Activated naive CD8-positive, alpha-beta T cell treated with anti-CD3 and anti-CD28 coated beads for 36 hours (primary cell): ENCODE data around the gene BICD1. TPM values are rescaled to one million over a fixed set of nuclear protein-coding genes. Genes with fewer than 3 reads are reported as not detected.

Experiments used
- DNase-seq: peaks from one replicate; pipeline ENCODE4 v3.0.0; 2021
- H3K27ac Mint-ChIP-seq: one replicate; pipeline ENCODE4 v1.8.0; 2022; ENCODE audit warnings: mild to moderate bottlenecking, moderate library complexity, mixed read lengths
- H3K27me3 Mint-ChIP-seq: one replicate; pipeline ENCODE4 v1.8.0; 2022; ENCODE audit warnings: mild to moderate bottlenecking, mixed read lengths
- H3K36me3 Mint-ChIP-seq: one replicate; pipeline ENCODE4 v1.8.0; 2021; ENCODE audit warnings: mild to moderate bottlenecking, mixed read lengths
- H3K4me1 Mint-ChIP-seq: one replicate; pipeline ENCODE4 v1.8.0; 2021; ENCODE audit warnings: mixed read lengths
- H3K4me3 Mint-ChIP-seq: one replicate; pipeline ENCODE4 v1.8.0; 2022; ENCODE audit warnings: mild to moderate bottlenecking, moderate library complexity, mixed read lengths
- H3K9me3 Mint-ChIP-seq: one replicate; pipeline ENCODE4 v1.8.0; 2022; ENCODE audit warnings: mixed read lengths
- total RNA-seq, 2 experiments: library from RNA; stranded (reverse); gene quantifications; one replicate each; pipeline ENCODE4 v1.2.3, GENCODE V29; 2021

The BICD1 gene
- 10 to 100 TPM; 21.7 to 21.9 TPM for total RNA-seq

- no peaks in the 10 kb centered on the region for H3K9me3 Mint-ChIP-seq
Observed at GRCh38 chr12:32106517-32107358, at the start of gene BICD1. Gene BICD1 (plus strand): TSS chr12:32106847. CDS start chr12:32107332, 485 bp downstream.

GRCh38 chr12:32061033-32061432 lies 45.6 kb upstream of the BICD1 start:
- Mint-ChIP-seq H3K9me3 (no peaks in the 10 kb centered on the region), H3K27ac (no peak overlapping the region), H3K36me3 (no peaks in the 10 kb centered on the region)

More at GRCh38 chr12:32106517-32107358, at the start of gene BICD1:
- peak within 1 kb of the TSS; percentile 97 for H3K4me3 Mint-ChIP-seq
- peak within 1 kb of the TSS; percentile 94 for H3K27ac Mint-ChIP-seq
- H3K4me1 Mint-ChIP-seq = peaks cover 21% of the 10 kb centered on the region
- no peaks in the 10 kb centered on the region for H3K27me3 Mint-ChIP-seq
- peaks cover 3% of the 10 kb centered on the region for H3K36me3 Mint-ChIP-seq
- DNase-seq = peak; percentile 85

GRCh38 chr12:32062881-32063280 lies 43.8 kb upstream of the BICD1 start:
- Mint-ChIP-seq H3K27ac (no peak overlapping the region), H3K36me3 (no peaks in the 10 kb centered on the region), H3K4me3 (no peak overlapping the region), H3K9me3 (no peaks in the 10 kb centered on the region), H3K27me3 (no peaks in the 10 kb centered on the region), H3K4me1 (peaks cover 7% of the 10 kb centered on the region)
- no peak for DNase-seq

More at GRCh38 chr12:32061033-32061432, 45.6 kb upstream of the BICD1 start:
- no peak for DNase-seq
- Mint-ChIP-seq H3K4me3 (no peak overlapping the region), H3K27me3 (no peaks in the 10 kb centered on the region), H3K4me1 (peaks cover 7% of the 10 kb centered on the region)

GRCh38 chr12:32063796-32064195 lies 42.9 kb upstream of the BICD1 start:
- Mint-ChIP-seq H3K4me1 (peaks cover 7% of the 10 kb centered on the region), H3K9me3 (no peaks in the 10 kb centered on the region), H3K36me3 (no peaks in the 10 kb centered on the region), H3K27ac (no peak overlapping the region), H3K27me3 (no peaks in the 10 kb centered on the region), H3K4me3 (no peak overlapping the region)
- no peak for DNase-seq

GRCh38 chr12:32066206-32066605 lies 40.4 kb upstream of the BICD1 start:
- H3K4me3 Mint-ChIP-seq = no peak overlapping the region

GRCh38 chr12:32069071-32069470 lies 37.6 kb upstream of the BICD1 start:
- peaks cover 6% of the 10 kb centered on the region for H3K9me3 Mint-ChIP-seq
- H3K36me3 Mint-ChIP-seq = peaks cover 2% of the 10 kb centered on the region
- no peak for DNase-seq
- no peak overlapping the region for H3K4me3 Mint-ChIP-seq
- no peaks in the 10 kb centered on the region for H3K27me3 Mint-ChIP-seq
- H3K27ac Mint-ChIP-seq = no peak overlapping the region
- H3K4me1 Mint-ChIP-seq = no peaks in the 10 kb centered on the region

More at GRCh38 chr12:32066206-32066605, 40.4 kb upstream of the BICD1 start:
- Mint-ChIP-seq H3K27me3 (no peaks in the 10 kb centered on the region), H3K9me3 (peaks cover 1% of the 10 kb centered on the region), H3K27ac (no peak overlapping the region), H3K4me1 (peaks cover 3% of the 10 kb centered on the region), H3K36me3 (no peaks in the 10 kb centered on the region)
- no peak for DNase-seq

- Mint-ChIP-seq H3K4me3 (no peak overlapping the region), H3K9me3 (peaks cover 9% of the 10 kb centered on the region), H3K36me3 (peaks cover 2% of the 10 kb centered on the region), H3K27me3 (no peaks in the 10 kb centered on the region), H3K27ac (no peak overlapping the region), H3K4me1 (no peaks in the 10 kb centered on the region)
- no peak for DNase-seq
Observed at GRCh38 chr12:32069731-32070130, 36.9 kb upstream of the BICD1 start.

- no peak for DNase-seq
- H3K27me3 Mint-ChIP-seq = no peaks in the 10 kb centered on the region
- H3K4me1 Mint-ChIP-seq = no peaks in the 10 kb centered on the region
- no peak overlapping the region for H3K27ac Mint-ChIP-seq
- peaks cover 2% of the 10 kb centered on the region for H3K36me3 Mint-ChIP-seq
- no peak overlapping the region for H3K4me3 Mint-ChIP-seq
- peaks cover 9% of the 10 kb centered on the region for H3K9me3 Mint-ChIP-seq
Observed at GRCh38 chr12:32070370-32070769, 36.3 kb upstream of the BICD1 start.

GRCh38 chr12:32072102-32072501 lies 34.5 kb upstream of the BICD1 start:
- Mint-ChIP-seq H3K27ac (no peak overlapping the region), H3K36me3 (peaks cover 2% of the 10 kb centered on the region), H3K4me3 (no peak overlapping the region), H3K9me3 (peaks cover 9% of the 10 kb centered on the region), H3K4me1 (no peaks in the 10 kb centered on the region), H3K27me3 (no peaks in the 10 kb centered on the region)
- no peak for DNase-seq

GRCh38 chr12:32074432-32074831 lies 32.2 kb upstream of the BICD1 start:
- H3K36me3 Mint-ChIP-seq = peaks cover 2% of the 10 kb centered on the region
- DNase-seq = no peak
- peaks cover 9% of the 10 kb centered on the region for H3K9me3 Mint-ChIP-seq
- H3K27ac Mint-ChIP-seq = no peak overlapping the region
- H3K4me1 Mint-ChIP-seq = no peaks in the 10 kb centered on the region
- H3K27me3 Mint-ChIP-seq = no peaks in the 10 kb centered on the region
- no peak overlapping the region for H3K4me3 Mint-ChIP-seq

- no peak overlapping the region for H3K4me3 Mint-ChIP-seq
- peaks cover 2% of the 10 kb centered on the region for H3K36me3 Mint-ChIP-seq
- H3K4me1 Mint-ChIP-seq = no peaks in the 10 kb centered on the region
- no peaks in the 10 kb centered on the region for H3K27me3 Mint-ChIP-seq
- H3K27ac Mint-ChIP-seq = no peak overlapping the region
- H3K9me3 Mint-ChIP-seq = peaks cover 6% of the 10 kb centered on the region
- DNase-seq = no peak
Observed at GRCh38 chr12:32076941-32077340, 29.7 kb upstream of the BICD1 start.

- Mint-ChIP-seq H3K4me3 (no peak overlapping the region), H3K27ac (no peak overlapping the region), H3K27me3 (no peaks in the 10 kb centered on the region), H3K9me3 (no peaks in the 10 kb centered on the region), H3K36me3 (no peaks in the 10 kb centered on the region), H3K4me1 (no peaks in the 10 kb centered on the region)
- DNase-seq = no peak
Observed at GRCh38 chr12:32080435-32080834, 26.2 kb upstream of the BICD1 start.

- H3K27ac Mint-ChIP-seq = no peak overlapping the region
- no peaks in the 10 kb centered on the region for H3K27me3 Mint-ChIP-seq
- no peak for DNase-seq
- no peaks in the 10 kb centered on the region for H3K9me3 Mint-ChIP-seq
- no peaks in the 10 kb centered on the region for H3K4me1 Mint-ChIP-seq
- no peak overlapping the region for H3K4me3 Mint-ChIP-seq
- H3K36me3 Mint-ChIP-seq = no peaks in the 10 kb centered on the region
Observed at GRCh38 chr12:32083489-32083888, 23.2 kb upstream of the BICD1 start.

GRCh38 chr12:32084017-32084688 lies 22.5 kb upstream of the BICD1 start:
- H3K36me3 Mint-ChIP-seq = no peaks in the 10 kb centered on the region
- H3K9me3 Mint-ChIP-seq = no peaks in the 10 kb centered on the region
- no peak for DNase-seq
- H3K27ac Mint-ChIP-seq = no peak overlapping the region
- H3K4me1 Mint-ChIP-seq = no peaks in the 10 kb centered on the region
- H3K27me3 Mint-ChIP-seq = no peaks in the 10 kb centered on the region
- H3K4me3 Mint-ChIP-seq = no peak overlapping the region

GRCh38 chr12:32084753-32085152 lies 21.9 kb upstream of the BICD1 start:
- no peaks in the 10 kb centered on the region for H3K9me3 Mint-ChIP-seq

More at GRCh38 chr12:32084753-32085152, 21.9 kb upstream of the BICD1 start:
- Mint-ChIP-seq H3K4me3 (no peak overlapping the region), H3K27ac (no peak overlapping the region), H3K4me1 (no peaks in the 10 kb centered on the region), H3K36me3 (no peaks in the 10 kb centered on the region), H3K27me3 (no peaks in the 10 kb centered on the region)
- no peak for DNase-seq
